Neural progenitor cell (in vitro differentiated cells): ENCODE data around the gene EFNA2.

Source experiments
- EZH2 ChIP-seq: fragments of 200-600 bp; sonication (generic); IDR thresholded peaks from 2 replicates; pipeline ENCODE4 v1.6.1; 2017; ENCODE audit warnings: antibody characterized with exemption, mild to moderate bottlenecking, moderate library complexity
- EZH2phosphoT487 ChIP-seq: fragments of 200-600 bp; sonication (generic); IDR thresholded peaks from 2 replicates; pipeline ENCODE4 v1.6.1; 2017; ENCODE audit warnings: antibody characterized with exemption
- TF ChIP-seq, protein P1 (sequence below): fragments of 200-600 bp; sonication (generic); IDR thresholded peaks from 2 replicates; pipeline ENCODE4 v1.5.1; 2017; ENCODE audit warnings: antibody characterized with exemption, mild to moderate bottlenecking

DNA sequence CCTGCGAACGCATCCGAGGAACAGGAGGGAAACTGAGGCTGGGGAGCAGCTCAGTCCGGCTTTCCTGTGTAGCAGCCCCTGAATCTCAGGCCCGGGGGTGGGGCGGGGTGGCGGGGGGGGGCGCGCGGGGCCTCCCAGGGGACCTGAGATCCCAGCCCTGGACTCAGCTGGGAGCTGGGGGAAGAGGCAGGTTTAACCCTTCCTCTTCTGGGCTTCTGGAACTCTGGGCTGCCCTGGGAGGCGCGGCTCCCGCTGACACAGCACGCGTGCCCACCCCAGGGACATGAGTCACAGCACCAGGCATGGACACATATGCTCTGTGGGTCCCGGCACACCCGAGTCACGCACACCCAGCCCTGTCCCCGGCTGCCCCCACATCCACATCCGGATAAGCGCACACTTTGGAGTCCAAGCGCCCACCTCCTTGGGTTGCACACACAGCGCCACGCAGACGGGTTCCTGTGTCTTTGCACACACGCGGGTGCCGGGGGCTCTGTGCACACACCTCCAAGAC lies 20.0 kb upstream of the EFNA2 start:
- TF ChIP-seq, protein P1, sequence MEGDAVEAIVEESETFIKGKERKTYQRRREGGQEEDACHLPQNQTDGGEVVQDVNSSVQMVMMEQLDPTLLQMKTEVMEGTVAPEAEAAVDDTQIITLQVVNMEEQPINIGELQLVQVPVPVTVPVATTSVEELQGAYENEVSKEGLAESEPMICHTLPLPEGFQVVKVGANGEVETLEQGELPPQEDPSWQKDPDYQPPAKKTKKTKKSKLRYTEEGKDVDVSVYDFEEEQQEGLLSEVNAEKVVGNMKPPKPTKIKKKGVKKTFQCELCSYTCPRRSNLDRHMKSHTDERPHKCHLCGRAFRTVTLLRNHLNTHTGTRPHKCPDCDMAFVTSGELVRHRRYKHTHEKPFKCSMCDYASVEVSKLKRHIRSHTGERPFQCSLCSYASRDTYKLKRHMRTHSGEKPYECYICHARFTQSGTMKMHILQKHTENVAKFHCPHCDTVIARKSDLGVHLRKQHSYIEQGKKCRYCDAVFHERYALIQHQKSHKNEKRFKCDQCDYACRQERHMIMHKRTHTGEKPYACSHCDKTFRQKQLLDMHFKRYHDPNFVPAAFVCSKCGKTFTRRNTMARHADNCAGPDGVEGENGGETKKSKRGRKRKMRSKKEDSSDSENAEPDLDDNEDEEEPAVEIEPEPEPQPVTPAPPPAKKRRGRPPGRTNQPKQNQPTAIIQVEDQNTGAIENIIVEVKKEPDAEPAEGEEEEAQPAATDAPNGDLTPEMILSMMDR, result no peak
- no peak for TF ChIP-seq EZH2
- TF ChIP-seq EZH2phosphoT487, result no peak
